Activated T-cell treated with anti-CD3 and anti-CD28 coated beads, Interleukin-2, amount 50 U/mL, for 1 hour (primary cell): ENCODE data around the gene PARP12.

ENCODE experiments used
- DNase-seq: peaks from one replicate; pipeline ENCODE4 v3.0.0-alpha.2; 2020

The PARP12 gene

GRCh38 chr7:139987691-139988516, 74.8 kb downstream of the PARP12 start:
- DNase-seq: no peak

- no peak for DNase-seq
Observed at GRCh38 chr7:139985811-139986210, 76.9 kb downstream of the PARP12 start.

GRCh38 chr7:139984642-139985539, 77.9 kb downstream of the PARP12 start:
- no peak for DNase-seq

GRCh38 chr7:139982927-139983920, 79.5 kb downstream of the PARP12 start:
- no peak for DNase-seq

- DNase-seq: no peak
Observed at GRCh38 chr7:139981511-139981895, 81.2 kb downstream of the PARP12 start.

GRCh38 chr7:139976838-139977656, 85.7 kb downstream of the PARP12 start:
- no peak for DNase-seq

- no peak for DNase-seq
Observed at GRCh38 chr7:139976055-139976837, 86.5 kb downstream of the PARP12 start.

GRCh38 chr7:139974179-139974811, 88.5 kb downstream of the PARP12 start:
- no peak for DNase-seq
